GM12801 (cell line): Measurements from ENCODE around the gene METTL26.

Experiments used
- TF ChIP-seq, protein P1 (sequence below): IDR thresholded peaks from one replicate; pipeline ENCODE4 v1.5.1; 2011; ENCODE audit warnings: control low read depth; ENCODE audit not compliant: insufficient read length; ENCODE audit errors: extremely low read depth

METTL26 gene

GRCh38 chr16:672371-672770 lies 36.3 kb upstream of the METTL26 start:
- TF ChIP-seq, protein P1, sequence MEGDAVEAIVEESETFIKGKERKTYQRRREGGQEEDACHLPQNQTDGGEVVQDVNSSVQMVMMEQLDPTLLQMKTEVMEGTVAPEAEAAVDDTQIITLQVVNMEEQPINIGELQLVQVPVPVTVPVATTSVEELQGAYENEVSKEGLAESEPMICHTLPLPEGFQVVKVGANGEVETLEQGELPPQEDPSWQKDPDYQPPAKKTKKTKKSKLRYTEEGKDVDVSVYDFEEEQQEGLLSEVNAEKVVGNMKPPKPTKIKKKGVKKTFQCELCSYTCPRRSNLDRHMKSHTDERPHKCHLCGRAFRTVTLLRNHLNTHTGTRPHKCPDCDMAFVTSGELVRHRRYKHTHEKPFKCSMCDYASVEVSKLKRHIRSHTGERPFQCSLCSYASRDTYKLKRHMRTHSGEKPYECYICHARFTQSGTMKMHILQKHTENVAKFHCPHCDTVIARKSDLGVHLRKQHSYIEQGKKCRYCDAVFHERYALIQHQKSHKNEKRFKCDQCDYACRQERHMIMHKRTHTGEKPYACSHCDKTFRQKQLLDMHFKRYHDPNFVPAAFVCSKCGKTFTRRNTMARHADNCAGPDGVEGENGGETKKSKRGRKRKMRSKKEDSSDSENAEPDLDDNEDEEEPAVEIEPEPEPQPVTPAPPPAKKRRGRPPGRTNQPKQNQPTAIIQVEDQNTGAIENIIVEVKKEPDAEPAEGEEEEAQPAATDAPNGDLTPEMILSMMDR = no peak

DNA sequence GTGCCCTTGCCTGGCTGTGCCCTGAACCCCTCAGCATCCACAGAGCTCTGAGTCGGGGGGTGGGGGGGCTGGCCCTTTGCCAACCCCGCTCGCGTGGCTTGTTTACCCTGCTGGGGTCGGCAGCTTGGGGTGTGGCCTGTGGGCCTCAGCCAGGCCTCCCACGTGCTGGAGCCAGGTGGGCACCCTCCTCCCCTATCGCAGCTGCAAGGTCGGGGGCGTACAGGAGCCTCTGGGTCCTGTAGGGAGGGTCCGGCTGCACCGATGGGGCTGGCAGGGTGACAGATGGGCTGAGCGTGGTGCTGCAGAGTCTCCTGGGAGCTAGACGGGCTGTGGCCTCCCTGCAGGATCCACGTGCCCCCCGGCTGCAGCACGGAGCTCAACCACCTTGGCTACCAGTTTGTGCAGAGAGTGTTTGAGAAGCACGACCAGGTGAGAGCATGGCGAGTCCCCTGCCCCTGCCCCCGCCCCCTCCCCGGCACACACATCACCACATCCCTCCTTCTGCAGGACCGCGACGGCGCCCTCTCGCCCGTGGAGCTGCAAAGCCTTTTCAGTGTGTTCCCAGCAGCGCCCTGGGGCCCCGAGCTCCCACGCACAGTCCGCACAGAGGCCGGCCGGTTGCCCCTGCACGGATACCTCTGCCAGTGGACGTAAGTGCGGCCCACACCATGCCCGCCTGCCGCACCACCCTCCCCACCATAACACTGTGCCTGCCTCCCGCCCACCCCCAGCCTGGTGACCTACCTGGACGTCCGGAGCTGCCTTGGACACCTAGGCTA lies 35.4 kb upstream of the METTL26 start:
- TF ChIP-seq, protein P1 = no peak

GRCh38 chr16:670485-671352 lies 34.6 kb upstream of the METTL26 start:
- TF ChIP-seq, protein P1 = no peak

DNA sequence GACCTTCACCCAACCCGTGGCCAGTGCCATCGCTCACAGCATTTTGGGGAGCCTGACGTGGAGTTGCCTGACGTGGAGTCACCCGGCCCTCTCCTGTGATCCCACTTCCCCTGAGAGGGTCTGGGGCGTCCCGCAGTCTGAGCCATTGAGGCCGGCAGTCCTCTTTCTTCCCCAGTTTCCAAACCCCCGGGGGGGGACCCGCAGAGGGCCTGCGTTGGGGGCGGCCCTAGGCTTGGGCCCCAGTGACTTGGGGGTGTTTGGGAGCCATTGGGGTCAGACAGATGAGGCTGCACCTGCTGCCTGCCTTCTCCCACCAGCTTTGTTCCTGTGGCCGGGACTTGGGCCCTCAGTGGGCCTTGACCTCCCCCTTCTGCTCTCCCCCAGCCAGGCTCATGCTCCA lies 33.6 kb upstream of the METTL26 start:
- TF ChIP-seq, protein P1 = no peak

- TF ChIP-seq, protein P1 = no peak
Measured at GRCh38 chr16:668519-669171, 32.5 kb upstream of the METTL26 start.

DNA sequence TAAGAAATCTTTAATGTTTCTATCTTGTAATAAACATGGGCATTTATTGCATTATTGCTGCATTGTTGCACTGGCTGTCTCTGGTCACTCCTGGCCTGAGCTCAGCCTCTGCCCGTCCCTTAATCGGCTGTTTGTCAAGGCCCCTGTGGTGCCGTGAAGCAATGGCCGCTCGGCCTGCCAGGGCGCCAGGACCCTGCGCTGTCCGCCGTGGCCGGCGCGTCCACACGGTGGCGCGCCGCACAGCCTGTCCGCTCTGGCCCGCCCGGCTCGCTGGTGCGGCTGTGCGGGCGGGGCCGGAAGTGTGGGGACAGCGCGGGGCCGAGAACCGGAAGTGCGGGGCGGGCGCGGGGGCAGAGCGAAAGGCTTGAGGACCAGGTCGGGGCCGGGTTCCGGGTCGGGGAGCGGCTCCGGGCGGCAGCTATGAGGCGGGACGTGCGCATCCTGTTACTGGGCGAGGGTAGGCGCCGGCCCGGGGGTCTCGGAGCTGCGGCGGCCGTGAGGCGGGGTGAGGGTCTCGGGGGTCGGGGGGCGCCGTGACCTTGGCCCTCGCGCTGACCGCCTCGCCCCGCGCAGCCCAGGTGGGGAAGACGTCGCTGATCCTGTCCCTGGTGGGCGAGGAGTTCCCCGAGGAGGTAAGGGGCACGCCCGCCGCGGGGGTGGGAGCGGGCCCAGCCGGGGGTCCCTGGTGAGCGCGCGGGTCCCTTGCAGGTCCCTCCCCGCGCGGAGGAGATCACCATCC lies 31.8 kb upstream of the METTL26 start, which contains the start of gene RHOT2:
TSS of gene RHOT2 (plus strand) at position 353 of the 739 bp plus-strand sequence. CDS start at position 421, 68 bp downstream.
- TF ChIP-seq, protein P1 = no peak
